ENCODE data around the gene KANSL1. TPM values are rescaled to one million over a fixed set of nuclear protein-coding genes. Genes with fewer than 3 reads are reported as not detected.
A peak's percentile ranks its signal among the peaks of the same experiment; 100 is the strongest.
"Not testable (repeated sequence)": the region's sequence is repeated elsewhere in the genome, so short reads cannot be mapped to it uniquely, and the experiment has no call there.

Gene KANSL1
- total RNA-seq, 1 donor from 2014 or later = 191 TPM

DNA sequence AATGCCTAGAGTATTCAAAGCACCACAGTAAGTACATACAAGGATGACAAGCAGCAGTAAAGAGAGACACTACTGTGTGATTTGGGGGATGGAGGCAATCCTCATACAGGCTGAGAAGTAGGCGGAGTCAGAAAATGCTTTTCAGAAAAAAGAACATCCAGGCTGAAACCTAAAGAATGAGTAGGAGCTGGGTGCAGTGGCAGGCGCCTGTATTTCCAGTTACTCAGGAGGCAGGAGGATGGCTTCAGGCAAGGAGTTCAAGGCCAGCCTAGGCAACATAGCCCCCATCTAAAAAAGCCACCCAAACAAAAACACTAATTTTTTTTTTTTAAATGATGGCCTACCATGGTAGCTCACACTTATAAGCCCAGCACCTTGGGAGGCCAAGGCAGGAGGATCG, 10.3 kb downstream of the KANSL1 start:
- TF ChIP-seq, protein P1, sequence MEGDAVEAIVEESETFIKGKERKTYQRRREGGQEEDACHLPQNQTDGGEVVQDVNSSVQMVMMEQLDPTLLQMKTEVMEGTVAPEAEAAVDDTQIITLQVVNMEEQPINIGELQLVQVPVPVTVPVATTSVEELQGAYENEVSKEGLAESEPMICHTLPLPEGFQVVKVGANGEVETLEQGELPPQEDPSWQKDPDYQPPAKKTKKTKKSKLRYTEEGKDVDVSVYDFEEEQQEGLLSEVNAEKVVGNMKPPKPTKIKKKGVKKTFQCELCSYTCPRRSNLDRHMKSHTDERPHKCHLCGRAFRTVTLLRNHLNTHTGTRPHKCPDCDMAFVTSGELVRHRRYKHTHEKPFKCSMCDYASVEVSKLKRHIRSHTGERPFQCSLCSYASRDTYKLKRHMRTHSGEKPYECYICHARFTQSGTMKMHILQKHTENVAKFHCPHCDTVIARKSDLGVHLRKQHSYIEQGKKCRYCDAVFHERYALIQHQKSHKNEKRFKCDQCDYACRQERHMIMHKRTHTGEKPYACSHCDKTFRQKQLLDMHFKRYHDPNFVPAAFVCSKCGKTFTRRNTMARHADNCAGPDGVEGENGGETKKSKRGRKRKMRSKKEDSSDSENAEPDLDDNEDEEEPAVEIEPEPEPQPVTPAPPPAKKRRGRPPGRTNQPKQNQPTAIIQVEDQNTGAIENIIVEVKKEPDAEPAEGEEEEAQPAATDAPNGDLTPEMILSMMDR (IDR thresholded peaks at IDR 0.05; ENCODE audit: partially characterized antibody, unreplicated experiment) = no peak
- Mint-ChIP-seq H3K27ac (ENCODE audit: unreplicated experiment) (no peak overlapping the region), H3K4me3 (ENCODE audit: unreplicated experiment) (no peak overlapping the region), H3K4me1 (ENCODE audit: low read depth, unreplicated experiment) (peaks cover 46% of the 10 kb centered on the region), H3K9me3 (ENCODE audit: unreplicated experiment) (peaks cover 3% of the 10 kb centered on the region), H3K36me3 (ENCODE audit: unreplicated experiment) (no peaks in the 10 kb centered on the region), H3K27me3 (ENCODE audit: unreplicated experiment) (peaks cover 6% of the 10 kb centered on the region)
- no peak for DNase-seq

DNA sequence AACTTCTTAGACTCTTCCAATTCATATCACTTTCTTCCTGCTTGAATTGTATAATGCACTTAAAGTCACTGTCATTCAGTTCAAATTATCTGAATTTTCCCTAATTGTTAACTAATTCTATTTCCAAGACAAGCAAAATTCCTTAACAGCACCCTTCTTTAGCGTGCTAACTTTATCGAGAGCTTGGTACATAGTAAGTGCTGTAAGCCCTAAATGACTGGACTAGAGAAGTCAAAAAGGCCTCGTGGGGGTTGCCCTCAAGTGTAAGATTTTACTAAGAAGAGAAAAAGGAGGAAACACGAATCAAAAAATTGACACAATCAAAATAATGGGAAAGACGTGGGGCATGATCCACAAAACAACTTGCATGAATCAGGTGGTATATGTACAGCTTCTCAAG, 11.3 kb downstream of the KANSL1 start:
- Mint-ChIP-seq H3K27ac (ENCODE audit: unreplicated experiment) (no peak overlapping the region), H3K36me3 (ENCODE audit: unreplicated experiment) (no peaks in the 10 kb centered on the region), H3K9me3 (ENCODE audit: unreplicated experiment) (peaks cover 3% of the 10 kb centered on the region), H3K4me1 (ENCODE audit: low read depth, unreplicated experiment) (peaks cover 44% of the 10 kb centered on the region), H3K4me3 (ENCODE audit: unreplicated experiment) (no peak overlapping the region), H3K27me3 (ENCODE audit: unreplicated experiment) (peaks cover 6% of the 10 kb centered on the region)
- no peak for DNase-seq
- TF ChIP-seq, protein P1 (IDR thresholded peaks at IDR 0.05; ENCODE audit: partially characterized antibody, unreplicated experiment) = no peak

DNA sequence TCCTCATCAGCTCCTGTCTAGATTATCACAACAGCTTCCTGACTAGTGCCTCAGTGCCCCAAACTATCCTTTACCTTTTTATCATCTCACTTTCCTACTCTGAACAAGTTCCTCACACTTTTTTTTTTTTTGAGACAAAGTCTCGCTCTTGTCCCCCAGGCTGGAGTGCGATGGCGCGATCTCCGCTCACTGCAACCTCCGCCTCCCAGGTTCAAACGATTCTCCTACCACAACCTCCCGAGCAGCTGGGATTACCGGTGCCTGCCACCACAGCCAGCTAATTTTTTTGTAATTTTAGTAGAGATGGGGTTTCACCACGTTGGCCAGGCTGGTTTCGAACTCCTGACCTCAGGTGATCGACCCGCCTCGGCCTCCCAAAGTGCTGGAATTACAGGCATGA, 11.9 kb downstream of the KANSL1 start:
- not testable (repeated sequence) for H3K9me3 Mint-ChIP-seq (ENCODE audit: unreplicated experiment); H3K4me3 Mint-ChIP-seq (ENCODE audit: unreplicated experiment); H3K27ac Mint-ChIP-seq (ENCODE audit: unreplicated experiment); H3K27me3 Mint-ChIP-seq (ENCODE audit: unreplicated experiment); DNase-seq; H3K36me3 Mint-ChIP-seq (ENCODE audit: unreplicated experiment)
- H3K4me1 Mint-ChIP-seq (ENCODE audit: low read depth, unreplicated experiment) = peaks cover 48% of the 10 kb centered on the region

DNA sequence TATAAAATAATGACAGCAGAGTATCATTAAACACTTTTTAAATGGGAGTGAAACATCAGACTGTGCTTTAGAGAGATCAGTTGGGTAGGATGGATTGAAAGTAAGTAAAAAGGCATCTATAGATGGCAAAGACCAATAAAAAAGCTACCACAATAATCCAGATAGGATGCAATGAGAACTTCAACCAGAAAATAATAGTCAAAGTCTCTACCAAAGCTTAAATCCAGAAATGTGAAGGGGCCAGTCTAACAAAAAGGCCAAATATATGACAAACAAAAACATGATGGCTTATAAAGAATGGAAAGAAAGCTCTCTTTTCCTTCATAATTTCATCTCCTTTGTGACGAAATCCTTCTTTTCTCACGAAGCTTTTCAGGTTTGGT, 12.3 kb downstream of the KANSL1 start:
- no peak overlapping the region for H3K27ac Mint-ChIP-seq (ENCODE audit: unreplicated experiment)
- no peak overlapping the region for H3K4me3 Mint-ChIP-seq (ENCODE audit: unreplicated experiment)
- TF ChIP-seq, protein P1 (IDR thresholded peaks at IDR 0.05; ENCODE audit: partially characterized antibody, unreplicated experiment) = no peak
- peaks cover 48% of the 10 kb centered on the region for H3K4me1 Mint-ChIP-seq (ENCODE audit: low read depth, unreplicated experiment)
- DNase-seq = no peak
- no peaks in the 10 kb centered on the region for H3K36me3 Mint-ChIP-seq (ENCODE audit: unreplicated experiment)
- peaks cover 3% of the 10 kb centered on the region for H3K9me3 Mint-ChIP-seq (ENCODE audit: unreplicated experiment)
- peaks cover 6% of the 10 kb centered on the region for H3K27me3 Mint-ChIP-seq (ENCODE audit: unreplicated experiment)

DNA sequence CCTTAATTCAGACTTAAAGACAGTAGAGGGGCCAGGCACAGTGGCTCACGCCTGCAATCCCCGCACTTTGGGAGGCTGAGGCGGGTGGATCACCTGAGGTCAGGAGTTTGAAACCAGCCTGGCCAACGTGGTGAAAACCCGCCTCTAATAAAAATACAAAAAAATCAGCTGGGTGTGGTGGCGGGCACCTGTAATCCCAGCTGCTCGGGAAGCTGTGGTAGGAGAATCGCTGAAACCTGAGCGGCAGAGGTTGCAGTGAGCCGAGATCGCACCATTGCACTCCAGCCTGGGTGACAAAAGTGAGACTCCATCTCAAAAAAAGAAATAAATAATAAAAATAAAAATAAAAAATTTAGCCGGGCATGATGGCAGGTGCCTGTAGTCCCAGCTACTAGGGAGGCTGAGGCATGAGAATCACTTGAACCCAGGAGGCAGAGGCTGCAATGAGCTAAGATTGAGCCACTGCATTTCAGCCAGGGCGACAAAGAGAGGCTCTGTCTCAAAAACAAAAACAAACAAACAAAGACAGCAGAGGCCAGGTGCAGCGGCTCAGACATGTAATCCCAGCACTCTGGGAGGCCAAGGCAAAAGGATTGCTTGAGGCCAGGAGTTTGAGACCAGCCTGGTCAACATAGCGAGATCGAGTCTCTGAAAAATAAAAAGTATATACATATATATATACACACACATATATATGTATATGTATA, 12.9 kb downstream of the KANSL1 start:
- H3K9me3 Mint-ChIP-seq (ENCODE audit: unreplicated experiment); H3K36me3 Mint-ChIP-seq (ENCODE audit: unreplicated experiment); H3K27ac Mint-ChIP-seq (ENCODE audit: unreplicated experiment); DNase-seq; H3K4me3 Mint-ChIP-seq (ENCODE audit: unreplicated experiment); H3K27me3 Mint-ChIP-seq (ENCODE audit: unreplicated experiment): not testable (repeated sequence)
- H3K4me1 Mint-ChIP-seq (ENCODE audit: low read depth, unreplicated experiment) = peaks cover 48% of the 10 kb centered on the region

DNA sequence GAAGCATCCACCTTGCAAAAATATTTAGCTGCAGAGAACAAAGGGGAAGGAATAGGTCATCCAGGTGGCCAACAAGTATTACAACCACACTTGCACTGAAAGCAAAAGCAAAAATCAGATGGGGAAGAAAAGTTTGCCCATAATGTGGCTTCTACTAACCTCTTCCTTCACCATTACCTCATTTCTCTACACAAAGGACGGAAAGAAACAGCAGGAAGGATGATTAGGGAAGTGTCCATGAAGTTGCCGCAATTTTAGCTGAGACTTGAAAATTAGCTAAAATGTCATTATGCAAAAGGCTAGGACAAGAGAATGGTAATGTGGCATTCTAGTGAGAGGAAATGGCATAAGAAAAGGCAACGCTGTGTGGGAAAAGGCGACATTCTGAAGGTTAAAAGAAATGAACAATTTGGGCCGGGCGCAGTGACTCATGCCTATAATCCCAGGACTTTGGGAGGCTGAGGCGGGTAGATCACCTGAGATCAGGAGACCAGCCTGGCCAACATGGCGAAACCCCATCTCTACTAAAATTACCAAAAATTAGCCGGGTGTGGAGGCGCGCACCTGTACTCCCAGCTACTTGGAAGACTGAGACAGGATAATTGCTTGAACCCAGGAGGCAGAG, 13.7 kb downstream of the KANSL1 start:
- peak overlapping the region; percentile 2 for H3K4me3 Mint-ChIP-seq (ENCODE audit: unreplicated experiment)
- DNase-seq = no peak
- peaks cover 3% of the 10 kb centered on the region for H3K9me3 Mint-ChIP-seq (ENCODE audit: unreplicated experiment)
- peak overlapping the region; percentile 9 for H3K27ac Mint-ChIP-seq (ENCODE audit: unreplicated experiment)
- H3K36me3 Mint-ChIP-seq (ENCODE audit: unreplicated experiment) = no peaks in the 10 kb centered on the region
- H3K27me3 Mint-ChIP-seq (ENCODE audit: unreplicated experiment) = peaks cover 4% of the 10 kb centered on the region
- H3K4me1 Mint-ChIP-seq (ENCODE audit: low read depth, unreplicated experiment) = peaks cover 42% of the 10 kb centered on the region
- TF ChIP-seq, protein P1 (IDR thresholded peaks at IDR 0.05; ENCODE audit: partially characterized antibody, unreplicated experiment) = no peak
